NCI-H1930 (cell line): ENCODE results near the gene SNX30.

Source experiments
- DNase-seq, 2 experiments: peaks; one replicate each; lab custom pipeline; 2025; lab: John Stamatoyannopoulos, UW

Gene SNX30

GRCh38 chr9:112822618-112823017 is 72.1 kb downstream of the SNX30 start:
- DNase-seq: no peak

- no peak for DNase-seq
These were observed 72.7 kb downstream of the SNX30 start for GRCh38 chr9:112823257-112823656.

- DNase-seq: no peak
These were observed 80.8 kb downstream of the SNX30 start for GRCh38 chr9:112831281-112831851.

GRCh38 chr9:112831969-112832368 is 81.4 kb downstream of the SNX30 start:
- DNase-seq: no peak

GRCh38 chr9:112833081-112833480 is 82.5 kb downstream of the SNX30 start:
- no peak for DNase-seq

- DNase-seq: no peak
These were observed 85.8 kb downstream of the SNX30 start for GRCh38 chr9:112836394-112836793.

- DNase-seq: no peak
These were observed 87.8 kb downstream of the SNX30 start for GRCh38 chr9:112838342-112838741.

GRCh38 chr9:112839331-112839730 is 88.8 kb downstream of the SNX30 start:
- DNase-seq: no peak

GRCh38 chr9:112841261-112841660 is 90.7 kb downstream of the SNX30 start:
- no peak for DNase-seq

GRCh38 chr9:112842555-112842954 is 92.0 kb downstream of the SNX30 start:
- DNase-seq: no peak

GRCh38 chr9:112844771-112845542 is 94.4 kb downstream of the SNX30 start:
- DNase-seq: peak; percentile 35 to 57

GRCh38 chr9:112846528-112847488 is 96.2 kb downstream of the SNX30 start:
- no peak for DNase-seq

- no peak for DNase-seq
These were observed 98.0 kb downstream of the SNX30 start for GRCh38 chr9:112848316-112849151.

GRCh38 chr9:112849363-112849922 is 98.9 kb downstream of the SNX30 start:
- DNase-seq: no peak

GRCh38 chr9:112850840-112851239 is 100.3 kb downstream of the SNX30 start:
- DNase-seq: no peak

- no peak for DNase-seq
These were observed 102.4 kb downstream of the SNX30 start for GRCh38 chr9:112852741-112853504.

- DNase-seq: no peak
These were observed 103.5 kb downstream of the SNX30 start for GRCh38 chr9:112853882-112854585.

- DNase-seq: no peak
These were observed 104.1 kb downstream of the SNX30 start for GRCh38 chr9:112854657-112855056.

- no peak for DNase-seq
These were observed 105.6 kb downstream of the SNX30 start for GRCh38 chr9:112856200-112856599.

- DNase-seq: no peak
These were observed 106.3 kb downstream of the SNX30 start for GRCh38 chr9:112856843-112857242.
